GM18907 (cell line): Measurements from ENCODE around the gene MUC13.

Experiments used
- ATAC-seq: cut with Tn5 transposase; IDR thresholded peaks from one replicate; pipeline ENCODE4 v1.9.1; 2021; ENCODE audit warnings: mild to moderate bottlenecking, moderate library complexity; ENCODE audit not compliant: unreplicated experiment

The MUC13 gene

GRCh38 chr3:124878561-124879336, 55.8 kb downstream of the MUC13 start:
- no peak for ATAC-seq

DNA sequence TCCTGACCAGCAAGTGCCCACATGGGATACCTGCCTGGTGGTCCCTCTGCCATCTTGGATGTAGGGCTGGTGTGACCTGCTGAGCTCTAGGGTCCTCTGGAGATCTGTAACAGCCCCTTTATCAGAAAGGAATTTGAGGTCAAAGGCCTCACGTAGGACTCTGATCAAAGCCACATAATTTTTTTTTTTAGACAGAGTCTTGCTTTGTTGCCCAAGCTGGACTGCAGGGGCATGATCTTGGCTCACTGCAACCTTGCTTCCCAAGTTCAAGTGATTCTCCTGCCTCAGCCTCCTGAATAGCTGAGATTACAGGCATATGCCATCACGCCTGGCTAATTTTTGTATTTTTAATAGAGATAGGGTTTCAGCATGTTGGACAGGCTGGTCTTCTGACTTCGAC, 56.9 kb downstream of the MUC13 start:
- ATAC-seq = no peak

GRCh38 chr3:124876401-124876878, 58.1 kb downstream of the MUC13 start:
- ATAC-seq = no peak

- ATAC-seq = no peak
Observed at GRCh38 chr3:124873226-124873625, 61.3 kb downstream of the MUC13 start.

GRCh38 chr3:124867511-124867910, 67.0 kb downstream of the MUC13 start:
- ATAC-seq = no peak

- no peak for ATAC-seq
Observed at GRCh38 chr3:124862006-124862405, 72.5 kb downstream of the MUC13 start.

- ATAC-seq = no peak
Observed at GRCh38 chr3:124861041-124861440, 73.5 kb downstream of the MUC13 start.

- ATAC-seq = no peak
Observed at GRCh38 chr3:124860599-124860998, 74.0 kb downstream of the MUC13 start.

DNA sequence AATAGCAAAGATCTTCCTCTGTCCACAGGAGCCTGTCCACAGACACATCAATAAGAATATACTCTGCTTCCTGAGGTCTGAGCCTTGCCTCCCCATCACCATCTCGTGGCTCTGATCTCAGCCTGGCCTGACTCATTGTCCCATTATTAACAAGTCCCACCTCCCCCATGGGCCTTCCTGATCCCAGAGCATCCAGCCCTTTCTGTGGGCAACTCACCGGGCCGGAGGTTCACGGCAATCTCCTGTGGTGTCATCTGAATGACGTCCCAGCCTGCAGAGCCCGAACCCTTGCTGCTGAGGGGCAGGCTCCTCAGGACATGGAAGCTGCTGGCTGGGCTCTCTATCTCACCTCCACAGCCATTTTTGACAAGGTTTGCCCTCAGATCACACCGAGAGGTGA, 75.5 kb downstream of the MUC13 start:
- ATAC-seq = no peak

DNA sequence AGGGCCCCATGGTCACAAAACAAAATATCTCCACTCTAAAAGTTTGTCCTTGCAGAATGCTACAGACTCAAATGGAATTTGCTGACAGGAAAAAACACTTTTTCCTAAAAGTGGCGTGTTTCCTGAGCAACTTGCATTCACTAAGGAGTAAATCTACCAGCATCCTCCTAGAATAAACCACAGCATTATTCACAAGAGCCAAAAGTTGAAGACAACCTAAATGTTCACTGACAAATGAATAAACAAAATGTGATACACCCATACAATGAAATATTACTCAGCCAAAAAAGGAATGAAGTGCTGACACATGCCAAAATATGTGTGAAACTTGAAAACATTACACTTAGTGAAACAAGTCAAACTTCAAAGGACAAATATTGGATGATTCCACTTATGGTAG, 76.3 kb downstream of the MUC13 start:
- ATAC-seq = no peak

GRCh38 chr3:124856677-124857076, 77.9 kb downstream of the MUC13 start:
- ATAC-seq = no peak
